ENCODE data around the gene RETREG2.

Gene RETREG2

GRCh38 chr2:219216535-219216915 lies 38.5 kb downstream of the RETREG2 start:
- no peak for DNase-seq

DNA sequence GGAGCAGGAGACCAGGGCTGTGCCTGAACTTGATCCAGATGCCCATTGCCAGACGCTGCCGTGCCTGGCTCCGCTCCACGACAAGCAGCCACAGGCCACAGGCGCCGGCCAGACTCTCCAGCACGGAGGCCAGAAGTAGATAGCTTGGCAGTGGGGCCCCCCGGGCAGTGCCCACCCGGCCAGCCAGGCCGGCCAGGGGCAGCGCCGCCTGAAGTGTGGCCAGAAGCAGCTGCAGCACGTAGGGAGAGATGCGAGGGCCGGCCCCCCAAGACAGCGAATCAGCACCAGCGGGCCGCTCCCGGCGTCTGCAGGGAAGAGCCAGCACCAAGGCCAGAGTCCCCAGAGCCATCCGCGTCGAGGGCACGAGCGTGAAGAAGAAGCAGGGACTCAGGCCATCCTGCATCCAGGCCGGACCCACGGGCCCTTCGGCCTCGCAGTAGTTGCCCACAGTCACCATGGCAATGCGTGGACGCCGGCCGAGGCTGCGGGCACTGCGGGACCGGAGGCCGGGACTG lies 40.2 kb downstream of the RETREG2 start:
- DNase-seq: no peak

DNA sequence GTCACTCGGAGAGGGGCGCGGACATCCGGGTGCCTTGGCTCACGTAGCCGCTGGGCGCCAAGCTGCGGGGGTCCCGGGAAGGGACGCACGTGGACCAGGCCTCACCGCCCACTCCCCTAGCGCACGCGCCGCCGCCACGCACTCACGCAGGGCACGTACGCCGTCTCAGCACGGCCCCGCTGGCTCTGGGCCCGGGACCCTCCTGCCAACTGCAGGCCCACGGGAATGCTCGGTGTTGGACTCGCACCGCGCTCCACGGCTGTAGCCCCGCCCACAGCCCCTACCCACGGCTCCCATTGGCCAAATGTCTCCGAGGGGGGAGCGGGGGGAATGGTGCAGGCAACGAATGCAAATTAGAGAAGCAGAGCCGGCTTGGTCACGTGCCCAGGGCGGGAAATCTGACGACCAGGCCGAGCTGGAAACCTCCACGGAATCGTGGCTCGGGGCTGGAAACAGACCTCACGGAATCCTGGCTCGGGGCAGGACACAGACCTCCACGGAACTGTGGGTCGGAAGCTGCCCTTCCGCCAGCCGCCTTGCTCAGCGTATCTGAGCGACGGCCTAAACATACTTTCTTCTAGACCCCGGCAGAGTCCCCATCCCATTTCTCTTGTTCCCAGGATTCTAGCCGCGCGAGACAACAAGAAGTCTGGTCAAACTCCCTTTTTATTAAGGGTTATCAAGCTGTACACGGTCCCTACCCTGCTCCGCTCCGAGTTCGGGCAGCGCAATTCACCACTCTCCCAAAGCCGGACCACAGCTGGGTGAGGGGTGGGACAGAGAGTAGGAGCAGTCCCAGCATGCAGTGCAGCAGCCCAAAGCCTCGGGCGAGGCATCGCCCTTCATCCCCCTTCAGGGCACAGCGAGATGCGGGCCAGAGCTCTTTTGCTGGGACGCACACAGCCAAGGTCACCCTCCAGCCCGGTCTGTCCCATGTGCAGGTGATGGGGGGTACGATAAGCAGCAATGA lies 40.9 kb downstream of the RETREG2 start, which contains the start of gene ABCB6:
ABCB6 (minus strand) TSS at position 227 of the 970 bp plus-strand sequence. CDS start 285 bp downstream, outside the sequence.
- DNase-seq: peak; percentile 69 to 77

DNA sequence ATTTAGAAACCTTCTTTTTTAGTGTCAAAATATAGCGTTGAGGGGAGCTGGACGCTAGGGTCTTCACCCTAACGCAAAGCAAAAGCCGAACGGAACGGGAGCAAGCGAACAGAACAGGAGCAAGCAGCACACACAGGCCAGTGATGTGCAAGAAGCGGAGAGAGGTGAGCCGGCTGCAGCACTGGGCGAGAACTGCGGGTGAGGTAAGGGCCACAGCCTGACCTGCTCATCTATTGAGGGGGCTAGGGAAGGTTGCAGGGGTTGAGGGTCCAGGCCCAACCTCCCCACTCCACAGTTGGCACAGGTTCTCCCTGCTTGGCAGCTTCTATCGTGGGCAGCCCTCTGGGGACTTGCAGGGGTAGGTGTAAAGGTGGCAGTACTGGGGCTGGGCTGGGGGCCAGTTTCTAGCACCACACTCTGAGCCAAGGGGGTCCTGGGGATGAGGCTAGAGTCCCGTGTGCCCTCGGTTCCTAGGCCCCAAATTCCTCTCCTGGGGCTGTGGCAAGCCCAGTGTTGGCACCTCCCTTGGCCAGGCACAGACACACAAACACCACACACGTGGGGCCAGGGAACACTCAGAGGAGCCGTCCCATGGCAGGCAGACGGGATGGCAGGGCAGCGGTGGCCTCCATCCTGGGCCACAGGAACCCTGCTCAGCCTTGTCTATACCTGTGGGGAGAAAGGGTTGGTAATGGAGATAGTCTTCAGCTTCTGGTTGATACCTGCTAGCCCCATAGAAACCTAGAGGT lies 41.9 kb downstream of the RETREG2 start:
- DNase-seq: no peak

- no peak for DNase-seq
Observed at GRCh38 chr2:219220652-219221402, 42.8 kb downstream of the RETREG2 start.

GRCh38 chr2:219221957-219222518 lies 44.0 kb downstream of the RETREG2 start:
- no peak for DNase-seq

- DNase-seq: no peak
Observed at GRCh38 chr2:219223831-219224610, 45.9 kb downstream of the RETREG2 start.

- DNase-seq: no peak
Observed at GRCh38 chr2:219225350-219225749, 47.3 kb downstream of the RETREG2 start.

GRCh38 chr2:219228041-219228910 lies 50.2 kb downstream of the RETREG2 start:
- no peak for DNase-seq

DNA sequence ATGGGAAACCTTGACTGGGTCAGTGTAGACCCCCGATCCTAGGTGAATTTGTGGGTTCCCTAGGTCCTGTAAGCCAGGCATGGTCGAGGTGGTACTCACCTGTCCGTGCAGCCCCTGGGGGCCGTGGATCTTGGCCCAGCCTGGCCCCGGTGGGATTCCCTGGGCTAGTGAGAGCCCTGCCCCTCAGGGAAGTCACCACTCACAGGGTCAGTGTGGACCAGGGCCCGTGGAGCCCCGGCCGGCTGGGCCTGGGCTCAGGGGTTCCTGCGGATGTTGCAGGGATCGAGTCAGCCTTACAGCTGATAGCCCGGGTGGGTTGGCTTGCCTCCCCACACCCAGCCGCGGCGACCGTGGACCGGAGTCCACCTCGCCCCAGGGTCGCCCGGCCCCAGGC lies 50.8 kb downstream of the RETREG2 start:
- DNase-seq: peak in 1 of 2 experiments; percentile 29

GRCh38 chr2:219229305-219230058 lies 51.4 kb downstream of the RETREG2 start, which contains the start of the genes ANKZF1 and ATG9A:
Gene ANKZF1, plus strand, starts transcription at chr2:219229806. Its CDS starts 452 bp downstream, at chr2:219230258.
Gene ATG9A, minus strand, starts transcription at chr2:219229636. Its CDS starts 1,612 bp downstream, at chr2:219228024.
- DNase-seq: peak; percentile 93 to 98

- DNase-seq: no peak
Observed at GRCh38 chr2:219230059-219230540, 52.0 kb downstream of the RETREG2 start.

DNA sequence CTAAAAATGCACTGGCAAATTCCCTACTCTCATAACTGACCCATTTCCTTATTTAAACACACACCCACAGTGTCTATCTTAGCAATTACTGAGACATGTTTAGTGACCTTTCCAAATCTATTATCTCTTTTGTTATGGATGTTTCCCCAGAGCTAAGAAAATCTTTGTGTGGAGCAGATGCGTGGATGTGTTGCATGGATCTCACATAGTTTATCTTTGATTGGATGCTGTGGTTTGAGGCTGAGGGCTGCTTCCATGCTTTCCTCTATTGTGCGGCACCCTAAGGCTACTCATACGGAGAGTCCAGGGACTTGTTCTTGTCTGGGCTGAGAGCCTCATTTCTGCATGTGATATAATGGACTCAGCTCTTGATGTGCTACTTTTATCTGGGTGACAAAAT lies 56.3 kb downstream of the RETREG2 start:
- DNase-seq: no peak

Measured in cerebellar nuclear complex (tissue), 1 donor.